Stimulated activated CD4-positive, alpha-beta T cell treated with anti-CD3 and anti-CD28 coated beads, TNF-alpha, amount 100 ng/mL, for 1 hour (primary cell): ENCODE measurements around the gene PDZRN3.
"Not testable (repeated sequence)": the region's sequence is repeated elsewhere in the genome, so short reads cannot be mapped to it uniquely, and the experiment has no call there.

Experiments
- DNase-seq, 3 donors: peaks; one replicate each; pipeline ENCODE4 v3.0.0-alpha.2; 2020; ENCODE audit warnings: low read depth in 3 of 3, low spot score in 1 of 3

Gene PDZRN3

GRCh38 chr3:73592154-73593144 is 32.3 kb downstream of the PDZRN3 start:
- no peak for DNase-seq

- DNase-seq, result no peak
These were observed 33.4 kb downstream of the PDZRN3 start for GRCh38 chr3:73591286-73591800.

DNA sequence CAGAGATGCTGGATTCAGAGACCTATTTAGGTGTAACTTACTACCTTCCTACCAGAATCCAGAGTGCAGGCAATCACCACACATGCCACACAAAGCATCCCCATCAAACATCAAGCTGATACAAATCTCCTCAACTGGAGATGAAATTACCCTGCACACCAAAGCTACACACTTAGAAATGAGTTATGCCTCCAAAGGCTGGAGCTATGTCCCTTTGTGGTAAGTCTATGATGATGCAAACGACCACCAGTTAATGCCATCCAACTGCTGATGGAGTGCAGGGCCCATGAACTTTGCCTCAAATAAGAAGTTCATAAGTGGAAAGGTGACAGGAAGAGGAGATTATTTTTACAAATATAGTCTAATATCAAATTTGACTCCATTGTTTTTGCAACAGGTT is 38.1 kb downstream of the PDZRN3 start:
- no peak for DNase-seq

GRCh38 chr3:73586190-73586589 is 38.6 kb downstream of the PDZRN3 start:
- no peak for DNase-seq

- no peak for DNase-seq
These were observed 39.9 kb downstream of the PDZRN3 start for GRCh38 chr3:73584873-73585272.

DNA sequence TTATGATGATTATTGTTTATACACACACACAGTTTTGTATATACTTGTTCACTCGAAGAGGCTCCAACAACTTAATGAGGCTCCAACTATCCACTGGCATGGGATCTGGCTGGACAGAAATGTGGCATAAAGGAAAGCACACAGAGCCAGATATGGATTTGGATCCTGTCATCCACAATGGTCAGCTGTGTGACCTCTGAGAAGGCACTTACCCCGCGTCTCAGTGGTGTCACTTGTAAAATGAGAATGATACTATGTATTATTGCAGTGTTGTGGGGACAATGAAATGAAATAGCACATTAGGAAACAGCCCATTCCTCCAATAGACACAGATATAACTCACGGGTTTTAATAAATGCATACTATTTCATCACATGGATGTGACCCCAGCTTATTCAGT is 42.2 kb downstream of the PDZRN3 start:
- no peak for DNase-seq

DNA sequence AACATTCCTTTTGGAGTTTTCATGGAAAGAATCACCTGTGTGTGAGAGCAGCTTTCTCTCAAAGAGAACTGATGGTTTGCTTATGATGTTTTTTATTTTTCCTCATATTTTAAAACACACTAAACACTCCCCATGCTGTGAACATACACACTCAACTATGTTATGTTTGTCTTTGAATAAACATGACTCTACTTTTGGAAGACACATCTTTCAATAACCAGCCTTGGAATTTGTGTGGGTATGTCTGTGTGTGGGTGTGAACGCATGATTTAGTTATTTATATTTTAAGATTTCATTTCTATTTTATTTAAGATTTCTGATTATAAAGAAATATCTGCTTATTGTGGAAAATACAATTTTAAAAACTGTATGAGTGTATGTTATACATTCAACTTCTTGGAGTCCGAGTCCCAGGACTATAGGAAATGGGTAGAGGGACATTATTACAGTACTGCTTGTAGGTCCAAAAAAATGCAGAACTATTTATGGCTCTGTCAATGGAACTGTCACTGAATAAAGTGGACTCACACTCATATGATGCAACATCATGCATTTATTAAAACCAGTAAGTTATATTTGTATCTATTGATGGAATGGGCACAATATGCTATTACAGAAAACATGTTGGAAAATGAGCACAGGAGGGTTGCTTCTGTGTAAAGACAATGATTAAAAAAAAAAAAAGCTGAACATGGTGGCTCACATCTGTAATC is 43.5 kb downstream of the PDZRN3 start:
- no peak for DNase-seq

GRCh38 chr3:73580343-73580742 is 44.4 kb downstream of the PDZRN3 start:
- DNase-seq, result no peak

DNA sequence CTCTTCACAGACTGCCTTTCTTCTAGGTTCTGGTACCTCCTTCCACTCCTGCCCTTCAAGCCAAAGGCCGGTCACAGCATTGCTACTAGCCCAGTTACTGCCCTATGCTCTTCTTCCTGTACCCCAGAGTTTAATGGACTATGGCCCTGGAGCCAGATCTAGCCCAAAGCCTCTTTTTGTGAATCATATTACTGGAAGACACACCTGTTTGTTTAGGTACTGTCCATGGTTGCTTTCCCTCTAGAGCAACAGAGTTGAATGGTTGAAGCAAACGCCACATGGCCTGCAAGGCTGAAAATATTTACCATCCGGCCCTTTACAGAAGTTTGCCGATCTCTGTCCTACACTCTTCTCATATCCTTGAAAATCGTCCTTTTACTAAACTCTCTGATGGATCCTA is 47.0 kb downstream of the PDZRN3 start:
- DNase-seq, result no peak

GRCh38 chr3:73576999-73577461 is 47.7 kb downstream of the PDZRN3 start:
- no peak for DNase-seq

DNA sequence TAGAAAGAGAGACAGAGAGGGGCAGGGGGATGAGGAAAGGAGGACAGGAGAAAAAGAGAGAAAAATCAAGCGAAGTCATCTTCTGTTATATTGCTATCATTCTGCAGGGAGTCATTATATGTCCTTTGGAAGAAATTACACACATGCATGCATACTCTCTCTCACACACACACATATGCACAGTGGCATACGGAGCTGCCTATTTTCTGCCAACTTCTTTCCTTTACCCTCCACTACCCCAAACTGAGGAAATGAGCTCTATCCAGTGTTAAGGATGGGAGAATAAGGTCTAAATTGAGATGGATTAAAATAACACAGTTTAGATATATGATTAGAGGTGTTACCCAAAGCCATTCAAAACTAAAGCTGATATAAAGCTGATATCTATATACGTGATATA is 48.8 kb downstream of the PDZRN3 start:
- DNase-seq, result no peak

GRCh38 chr3:73575519-73575918 is 49.2 kb downstream of the PDZRN3 start:
- no peak for DNase-seq

- DNase-seq, result no peak
These were observed 51.5 kb downstream of the PDZRN3 start for GRCh38 chr3:73573204-73573603.

- DNase-seq, result no peak
These were observed 52.4 kb downstream of the PDZRN3 start for GRCh38 chr3:73572368-73572767.

DNA sequence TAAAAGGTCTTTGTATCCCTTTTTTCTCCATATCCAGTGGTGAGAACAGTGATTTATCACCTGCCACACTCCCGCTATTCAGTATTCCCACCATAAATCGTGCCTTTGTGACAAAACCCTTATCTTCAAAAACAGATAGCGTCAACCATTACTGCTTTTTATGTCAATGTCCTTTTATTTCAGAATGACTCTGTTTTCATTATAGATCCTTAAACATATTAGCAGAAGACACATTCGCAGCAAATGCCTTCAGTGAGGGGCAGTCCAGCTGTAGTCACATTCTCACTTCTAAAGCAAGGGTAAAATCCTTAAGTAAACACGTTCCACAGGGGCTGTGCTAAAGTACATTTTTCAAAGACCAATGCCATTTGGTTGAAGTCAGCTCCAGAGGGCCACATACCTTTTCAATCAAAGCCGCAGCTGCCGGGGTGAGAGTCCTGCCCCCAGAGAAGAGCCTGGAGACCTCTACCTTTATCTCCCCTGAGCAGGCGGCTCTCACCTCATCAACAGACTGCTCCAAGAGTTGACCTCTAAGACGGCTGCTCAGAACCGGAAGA is 53.4 kb downstream of the PDZRN3 start:
- DNase-seq, result no peak

DNA sequence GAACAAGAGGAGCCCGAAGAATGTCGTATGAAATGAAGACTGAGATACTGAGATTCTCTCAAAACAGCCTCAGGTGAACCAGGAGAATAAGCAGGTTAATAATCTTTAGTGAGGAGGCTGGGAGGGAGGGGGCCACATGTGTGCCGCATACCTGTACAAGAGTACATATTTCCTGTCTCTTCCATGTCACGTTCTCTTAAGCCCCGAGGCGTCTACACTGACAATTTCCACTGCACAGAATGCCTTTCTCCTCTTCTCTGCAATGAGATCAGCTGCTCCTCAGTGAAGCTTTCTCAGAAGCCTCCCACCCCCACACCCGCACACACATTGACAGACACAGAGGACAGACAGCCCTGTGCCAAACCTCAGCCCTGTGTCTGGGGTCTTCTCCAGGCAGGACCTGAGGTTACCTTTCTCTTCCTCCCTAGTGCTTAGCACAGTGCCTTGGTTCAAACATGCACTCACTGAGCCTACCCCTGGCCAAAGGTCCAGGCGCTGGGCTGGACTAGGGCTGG is 55.4 kb downstream of the PDZRN3 start:
- no peak for DNase-seq

DNA sequence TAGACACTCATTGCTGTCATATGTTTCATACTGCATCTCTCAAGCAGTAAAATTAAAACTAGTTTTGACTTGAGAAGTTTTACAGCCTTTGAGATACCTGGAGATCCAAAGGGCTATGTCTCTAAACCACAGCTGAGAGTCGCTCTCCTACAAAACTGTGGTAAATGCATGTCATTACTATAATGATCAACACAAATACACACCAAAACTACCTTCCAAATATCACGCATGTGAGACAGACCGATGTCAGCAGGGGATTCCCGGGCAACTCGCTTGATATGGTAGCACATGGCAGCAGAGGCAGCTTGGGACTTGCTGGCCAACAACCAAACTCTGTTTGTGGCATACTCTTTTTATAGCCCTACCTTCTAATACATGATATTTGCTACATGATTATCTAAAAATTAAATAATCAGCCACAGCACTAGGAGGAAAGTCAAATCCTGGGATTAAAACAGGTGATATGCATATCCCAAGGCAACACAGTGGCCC is 56.3 kb downstream of the PDZRN3 start:
- no peak for DNase-seq

GRCh38 chr3:73565374-73565773 is 59.4 kb downstream of the PDZRN3 start:
- not testable (repeated sequence) for DNase-seq

- no peak for DNase-seq
These were observed 60.7 kb downstream of the PDZRN3 start for GRCh38 chr3:73563896-73564582.

DNA sequence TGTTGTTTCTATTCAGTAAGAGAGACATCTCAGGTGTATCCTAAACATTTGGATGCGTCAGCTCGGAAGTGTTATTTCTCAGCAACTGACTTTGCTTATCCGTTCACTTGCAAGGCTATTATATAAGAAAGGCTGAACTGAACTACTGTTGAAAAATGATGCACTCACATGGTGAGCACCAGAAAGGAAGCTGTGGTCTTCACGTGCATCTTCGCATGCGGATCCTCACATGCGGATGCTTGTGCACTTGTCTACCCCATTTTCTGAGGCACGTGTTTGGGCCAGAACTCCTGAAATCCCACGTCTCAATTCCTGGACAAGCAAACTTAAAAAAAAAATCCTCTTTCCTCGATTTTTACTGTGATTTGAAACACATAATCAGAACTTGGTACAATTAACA is 63.2 kb downstream of the PDZRN3 start:
- DNase-seq, result no peak

GRCh38 chr3:73559749-73560148 is 65.0 kb downstream of the PDZRN3 start:
- DNase-seq, result no peak
